Neural crest cell (in vitro differentiated cells): ENCODE data around the gene FREM2. TPM values are rescaled to one million over a fixed set of nuclear protein-coding genes. Genes with fewer than 3 reads are reported as not detected.
A peak's percentile ranks its signal among the peaks of the same experiment; 100 is the strongest.

Experiments used
- DNase-seq: peaks from one replicate; pipeline ENCODE4 v3.0.0; 2021; ENCODE audit warnings: low read depth, mixed read lengths, low spot score
- H3K27ac Mint-ChIP-seq: one replicate; pipeline ENCODE4 v1.8.0; 2021; ENCODE audit warnings: mild to moderate bottlenecking, mixed read lengths; ENCODE audit not compliant: unreplicated experiment
- H3K27me3 Mint-ChIP-seq: 2 replicates; pipeline ENCODE4 v1.8.0; 2021; ENCODE audit warnings: low read depth, mild to moderate bottlenecking, mixed read lengths
- H3K36me3 Mint-ChIP-seq: 2 replicates; pipeline ENCODE4 v1.8.0; 2021; ENCODE audit warnings: low read depth, mild to moderate bottlenecking, mixed read lengths
- H3K4me1 Mint-ChIP-seq: 2 replicates; pipeline ENCODE4 v1.8.0; 2021; ENCODE audit warnings: mixed read lengths
- H3K4me3 Mint-ChIP-seq: one replicate; pipeline ENCODE4 v1.8.0; 2021; ENCODE audit warnings: mild to moderate bottlenecking, mixed read lengths
- H3K9me3 Mint-ChIP-seq: 2 replicates; pipeline ENCODE4 v1.8.0; 2021; ENCODE audit warnings: mixed read lengths
- total RNA-seq: library from RNA; stranded (reverse); gene quantifications from 2 replicates; pipeline ENCODE4 v1.2.1, GENCODE V29; 2021
- TF ChIP-seq, protein P1 (sequence below): fragments of 200-600 bp; sonication (generic); conservative IDR thresholded peaks from 2 replicates; pipeline ENCODE4 v1.5.0; 2021; ENCODE audit warnings: antibody characterized with exemption, mild to moderate bottlenecking

FREM2 gene
- total RNA-seq, 1 donor from 2014 or later = 16.5 TPM

DNA sequence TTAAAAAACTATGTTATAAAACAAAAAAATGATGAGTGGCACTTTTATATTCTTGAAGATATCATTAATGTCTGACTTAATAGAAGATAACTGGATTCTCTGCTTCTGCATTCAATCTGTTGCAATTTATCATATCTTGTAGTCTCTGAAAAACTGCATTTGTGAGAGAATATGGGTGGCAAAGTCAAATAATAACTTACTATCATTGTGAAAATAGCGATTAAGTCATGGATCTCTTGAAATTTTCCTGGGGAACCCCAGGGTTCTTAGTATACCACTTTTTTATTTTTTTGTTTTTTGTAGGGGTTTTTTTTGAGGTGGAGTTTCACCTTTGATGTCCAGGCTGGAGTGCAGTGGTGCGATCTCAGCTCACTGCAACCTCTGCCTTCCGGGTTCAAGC lies 176.7 kb downstream of the FREM2 start:
- TF ChIP-seq, protein P1, sequence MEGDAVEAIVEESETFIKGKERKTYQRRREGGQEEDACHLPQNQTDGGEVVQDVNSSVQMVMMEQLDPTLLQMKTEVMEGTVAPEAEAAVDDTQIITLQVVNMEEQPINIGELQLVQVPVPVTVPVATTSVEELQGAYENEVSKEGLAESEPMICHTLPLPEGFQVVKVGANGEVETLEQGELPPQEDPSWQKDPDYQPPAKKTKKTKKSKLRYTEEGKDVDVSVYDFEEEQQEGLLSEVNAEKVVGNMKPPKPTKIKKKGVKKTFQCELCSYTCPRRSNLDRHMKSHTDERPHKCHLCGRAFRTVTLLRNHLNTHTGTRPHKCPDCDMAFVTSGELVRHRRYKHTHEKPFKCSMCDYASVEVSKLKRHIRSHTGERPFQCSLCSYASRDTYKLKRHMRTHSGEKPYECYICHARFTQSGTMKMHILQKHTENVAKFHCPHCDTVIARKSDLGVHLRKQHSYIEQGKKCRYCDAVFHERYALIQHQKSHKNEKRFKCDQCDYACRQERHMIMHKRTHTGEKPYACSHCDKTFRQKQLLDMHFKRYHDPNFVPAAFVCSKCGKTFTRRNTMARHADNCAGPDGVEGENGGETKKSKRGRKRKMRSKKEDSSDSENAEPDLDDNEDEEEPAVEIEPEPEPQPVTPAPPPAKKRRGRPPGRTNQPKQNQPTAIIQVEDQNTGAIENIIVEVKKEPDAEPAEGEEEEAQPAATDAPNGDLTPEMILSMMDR = no peak
- Mint-ChIP-seq H3K9me3 (no peaks in the 10 kb centered on the region), H3K27ac (no peak overlapping the region), H3K27me3 (no peaks in the 10 kb centered on the region), H3K36me3 (peaks cover 5% of the 10 kb centered on the region), H3K4me3 (no peak overlapping the region), H3K4me1 (no peaks in the 10 kb centered on the region)
- DNase-seq = no peak

GRCh38 chr13:38866649-38867048 lies 179.8 kb downstream of the FREM2 start:
- TF ChIP-seq, protein P1 = no peak
- Mint-ChIP-seq H3K4me3 (no peak overlapping the region), H3K36me3 (peaks cover 2% of the 10 kb centered on the region), H3K9me3 (no peaks in the 10 kb centered on the region), H3K4me1 (no peaks in the 10 kb centered on the region), H3K27ac (no peak overlapping the region), H3K27me3 (no peaks in the 10 kb centered on the region)
- no peak for DNase-seq

DNA sequence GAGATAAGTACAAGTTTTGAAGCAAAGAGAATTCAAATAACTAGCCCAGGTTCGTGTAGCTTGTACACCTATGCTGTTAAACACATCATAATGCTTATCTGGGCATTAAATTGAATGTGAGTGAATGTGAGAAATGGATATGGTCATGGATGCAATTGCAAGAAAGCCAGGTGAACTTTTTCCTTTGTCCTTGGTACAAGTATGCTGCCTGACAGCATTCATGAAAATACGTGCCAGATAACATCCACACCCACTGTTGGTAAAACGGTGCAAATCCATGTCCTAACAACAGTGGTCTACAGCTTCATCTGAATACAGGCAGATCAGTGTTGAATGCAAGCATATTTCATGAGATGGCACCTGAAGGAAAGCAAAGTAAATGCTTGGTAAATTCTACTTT lies 181.5 kb downstream of the FREM2 start:
- TF ChIP-seq, protein P1 = no peak

DNA sequence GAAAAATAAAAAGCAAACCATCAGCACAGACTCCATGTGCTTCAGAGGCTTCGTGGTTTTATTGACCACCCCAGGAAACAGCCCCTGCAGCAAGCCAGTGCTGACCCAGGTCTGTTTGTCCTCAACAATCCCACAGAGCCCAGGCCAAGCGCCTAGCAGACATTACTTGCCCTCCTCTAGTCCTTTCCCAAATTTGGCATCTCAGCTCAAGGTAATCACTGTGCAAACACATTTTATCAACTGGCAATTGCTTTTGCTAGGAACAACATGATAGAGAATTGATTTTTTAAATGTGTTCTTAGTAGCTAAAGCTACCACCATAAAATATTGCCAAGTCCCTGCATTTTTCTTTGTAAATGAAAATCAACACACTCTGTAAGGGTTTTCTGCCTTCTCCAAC lies 182.0 kb downstream of the FREM2 start:
- H3K27ac Mint-ChIP-seq = no peak overlapping the region
- H3K4me3 Mint-ChIP-seq = no peak overlapping the region
- no peaks in the 10 kb centered on the region for H3K9me3 Mint-ChIP-seq
- no peaks in the 10 kb centered on the region for H3K27me3 Mint-ChIP-seq
- TF ChIP-seq, protein P1 = no peak
- H3K36me3 Mint-ChIP-seq = peaks cover 2% of the 10 kb centered on the region
- peaks cover 8% of the 10 kb centered on the region for H3K4me1 Mint-ChIP-seq
- DNase-seq = no peak

More for the DNA sequence above, 181.5 kb downstream of the FREM2 start:
- Mint-ChIP-seq H3K4me3 (no peak overlapping the region), H3K9me3 (no peaks in the 10 kb centered on the region), H3K4me1 (peaks cover 6% of the 10 kb centered on the region), H3K27me3 (no peaks in the 10 kb centered on the region), H3K27ac (no peak overlapping the region), H3K36me3 (peaks cover 2% of the 10 kb centered on the region)
- no peak for DNase-seq

DNA sequence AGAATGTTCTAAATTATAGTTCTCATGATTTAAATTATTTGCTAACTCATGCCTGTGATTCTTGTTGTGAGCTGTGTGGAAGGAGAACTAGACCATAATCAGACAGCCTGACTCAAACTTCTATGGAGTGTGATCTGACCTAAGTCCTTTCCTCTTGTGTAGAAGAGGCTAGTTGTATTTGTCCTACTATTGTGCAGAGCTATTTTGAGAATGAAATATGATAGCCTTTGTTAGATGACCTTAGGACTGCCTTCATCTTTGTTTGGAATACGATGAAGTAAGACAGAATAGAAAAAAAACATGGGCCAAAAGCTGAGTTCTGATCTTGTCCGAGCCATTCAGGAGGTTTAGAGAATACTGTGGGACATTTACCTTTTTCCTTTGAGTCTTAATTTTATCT lies 184.4 kb downstream of the FREM2 start:
- H3K27ac Mint-ChIP-seq = no peak overlapping the region
- DNase-seq = no peak
- no peaks in the 10 kb centered on the region for H3K27me3 Mint-ChIP-seq
- H3K36me3 Mint-ChIP-seq = no peaks in the 10 kb centered on the region
- H3K4me3 Mint-ChIP-seq = no peak overlapping the region
- TF ChIP-seq, protein P1 = no peak
- no peaks in the 10 kb centered on the region for H3K9me3 Mint-ChIP-seq
- peaks cover 25% of the 10 kb centered on the region for H3K4me1 Mint-ChIP-seq

DNA sequence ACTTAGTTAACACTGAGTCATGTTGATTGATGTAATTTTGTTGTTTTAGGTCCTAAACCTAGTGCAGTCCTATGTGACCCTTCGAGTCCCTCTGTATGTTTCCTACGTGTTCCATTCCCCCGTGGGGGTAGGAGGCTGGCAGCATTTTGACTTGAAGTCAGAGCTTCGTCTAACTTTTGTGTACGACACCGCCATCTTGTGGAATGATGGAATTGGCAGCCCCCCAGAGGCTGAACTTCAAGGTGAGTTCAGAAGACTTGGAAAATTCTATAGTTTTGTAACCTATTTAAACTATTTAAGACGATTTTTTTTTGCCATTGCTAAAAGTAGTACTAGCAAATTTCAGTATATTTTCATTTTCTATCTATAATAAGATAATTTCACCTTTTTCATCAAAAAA lies 185.8 kb downstream of the FREM2 start:
- H3K27me3 Mint-ChIP-seq = no peaks in the 10 kb centered on the region
- no peak overlapping the region for H3K27ac Mint-ChIP-seq
- H3K4me1 Mint-ChIP-seq = peaks cover 30% of the 10 kb centered on the region
- H3K4me3 Mint-ChIP-seq = no peak overlapping the region
- no peaks in the 10 kb centered on the region for H3K36me3 Mint-ChIP-seq
- no peaks in the 10 kb centered on the region for H3K9me3 Mint-ChIP-seq
- DNase-seq = peak; percentile 65
- TF ChIP-seq, protein P1 = peak; percentile 76
